Stimulated activated CD4-positive, alpha-beta T cell treated with anti-CD3 and anti-CD28 coated beads, Interleukin-12 subunit alpha, Interleukin-12 subunit beta, amount 100 ng/mL, for 48 hours (primary cell): ENCODE results near the gene ANGEL2.
"Not testable (repeated sequence)": the region's sequence is repeated elsewhere in the genome, so short reads cannot be mapped to it uniquely, and the experiment has no call there.

Experiments used
- DNase-seq, 3 donors: peaks; one replicate each; pipeline ENCODE4 v3.0.0-alpha.2; 2020; ENCODE audit warnings: low read depth in 2 of 3, low spot score in 1 of 3

ANGEL2 gene

GRCh38 chr1:212976586-212976985, 39.1 kb downstream of the ANGEL2 start:
- no peak for DNase-seq

GRCh38 chr1:212975111-212975918, 40.4 kb downstream of the ANGEL2 start:
- no peak for DNase-seq

- no peak for DNase-seq
Measured at GRCh38 chr1:212974711-212975110, 41.0 kb downstream of the ANGEL2 start.

- DNase-seq: no peak
Measured at GRCh38 chr1:212973899-212974298, 41.8 kb downstream of the ANGEL2 start.

- DNase-seq: no peak
Measured at GRCh38 chr1:212973426-212973825, 42.2 kb downstream of the ANGEL2 start.

GRCh38 chr1:212971312-212971711, 44.4 kb downstream of the ANGEL2 start:
- no peak for DNase-seq

- DNase-seq: no peak
Measured at GRCh38 chr1:212970085-212970484, 45.6 kb downstream of the ANGEL2 start.

GRCh38 chr1:212968368-212968863, 47.3 kb downstream of the ANGEL2 start:
- no peak for DNase-seq

- DNase-seq: no peak
Measured at GRCh38 chr1:212967801-212968200, 47.9 kb downstream of the ANGEL2 start.

GRCh38 chr1:212966616-212967015, 49.1 kb downstream of the ANGEL2 start:
- no peak for DNase-seq

- DNase-seq: not testable (repeated sequence)
Measured at GRCh38 chr1:212964993-212965392, 50.7 kb downstream of the ANGEL2 start.

- DNase-seq: no peak
Measured at GRCh38 chr1:212964102-212964501, 51.6 kb downstream of the ANGEL2 start.

GRCh38 chr1:212962509-212962908, 53.2 kb downstream of the ANGEL2 start:
- DNase-seq: no peak

GRCh38 chr1:212960932-212961331, 54.7 kb downstream of the ANGEL2 start:
- no peak for DNase-seq

- no peak for DNase-seq
Measured at GRCh38 chr1:212959266-212960220, 56.1 kb downstream of the ANGEL2 start.

- no peak for DNase-seq
Measured at GRCh38 chr1:212958175-212958574, 57.5 kb downstream of the ANGEL2 start.

GRCh38 chr1:212957546-212957945, 58.1 kb downstream of the ANGEL2 start:
- no peak for DNase-seq

GRCh38 chr1:212955961-212956620, 59.6 kb downstream of the ANGEL2 start:
- DNase-seq: no peak

- no peak for DNase-seq
Measured at GRCh38 chr1:212955098-212955497, 60.6 kb downstream of the ANGEL2 start.

- no peak for DNase-seq
Measured at GRCh38 chr1:212954514-212954913, 61.2 kb downstream of the ANGEL2 start.

- DNase-seq: no peak
Measured at GRCh38 chr1:212953321-212953720, 62.3 kb downstream of the ANGEL2 start.
